Stimulated activated CD4-positive, alpha-beta T cell treated with anti-CD3 and anti-CD28 coated beads, Interleukin-4, amount 100 ng/mL, for 48 hours (primary cell): ENCODE measurements around the gene MYL5.

ENCODE experiments used
- DNase-seq, 2 donors: peaks; one replicate each; pipeline ENCODE4 v3.0.0-alpha.2; 2020; ENCODE audit warnings: low read depth in 2 of 2

Gene MYL5

GRCh38 chr4:675036-675882 is 917 bp downstream of the MYL5 start:
- DNase-seq: no peak

GRCh38 chr4:675980-676870 is 1.9 kb downstream of the MYL5 start:
- DNase-seq: no peak

- DNase-seq: no peak
These were observed 2.5 kb downstream of the MYL5 start for GRCh38 chr4:676871-677235.

- DNase-seq: no peak
These were observed 3.3 kb downstream of the MYL5 start for GRCh38 chr4:677431-678293.

- DNase-seq: no peak
These were observed 4.2 kb downstream of the MYL5 start for GRCh38 chr4:678331-679103.

GRCh38 chr4:679104-679481 is 4.8 kb downstream of the MYL5 start:
- no peak for DNase-seq

GRCh38 chr4:679629-680028 is 5.3 kb downstream of the MYL5 start:
- no peak for DNase-seq

- DNase-seq: no peak
These were observed 5.7 kb downstream of the MYL5 start for GRCh38 chr4:680091-680490.

GRCh38 chr4:680551-680927 is 6.2 kb downstream of the MYL5 start:
- no peak for DNase-seq

GRCh38 chr4:680928-681645 is 6.7 kb downstream of the MYL5 start:
- DNase-seq: peak in 1 of 2 donors; percentile 54

- no peak for DNase-seq
These were observed 7.6 kb downstream of the MYL5 start for GRCh38 chr4:681736-682451.

GRCh38 chr4:682490-683172 is 8.3 kb downstream of the MYL5 start:
- no peak for DNase-seq

GRCh38 chr4:683247-683897 is 9.0 kb downstream of the MYL5 start:
- DNase-seq: no peak

GRCh38 chr4:683982-684622 is 9.8 kb downstream of the MYL5 start:
- no peak for DNase-seq

GRCh38 chr4:684623-685327 is 10.4 kb downstream of the MYL5 start:
- DNase-seq: no peak

GRCh38 chr4:685679-686412 is 11.5 kb downstream of the MYL5 start:
- no peak for DNase-seq
